HEK293 (cell line): ENCODE measurements around the gene SFXN3.

Experiments
- BCL11B ChIP-seq: fragments of 450-650 bp; formaldehyde crosslinking; IDR thresholded peaks from 2 replicates; pipeline ENCODE4 v1.5.1; 2016; ENCODE audit warnings: low read depth, missing biosample characterization, missing genetic modification characterization
- GFI1B ChIP-seq: fragments of 450-650 bp; formaldehyde crosslinking; IDR thresholded peaks from 2 replicates; pipeline ENCODE4 v1.5.1; 2016; ENCODE audit warnings: missing biosample characterization, missing genetic modification characterization
- GLIS1 ChIP-seq: fragments of 450-650 bp; formaldehyde crosslinking; IDR thresholded peaks from 2 replicates; pipeline ENCODE4 v1.5.1; 2016; ENCODE audit warnings: missing biosample characterization, missing genetic modification characterization
- KLF8 ChIP-seq: fragments of 450-650 bp; formaldehyde crosslinking; IDR thresholded peaks from 2 replicates; pipeline ENCODE4 v1.5.1; 2016; ENCODE audit warnings: missing biosample characterization, missing genetic modification characterization
- MEIS1 ChIP-seq: sonication (generic); formaldehyde crosslinking; IDR thresholded peaks from 2 replicates; pipeline ENCODE4 v1.8.1; 2022; ENCODE audit warnings: missing genetic modification reagents, mild to moderate bottlenecking, borderline replicate concordance
- PRDM10 ChIP-seq: fragments of 450-650 bp; formaldehyde crosslinking; IDR thresholded peaks from 2 replicates; pipeline ENCODE4 v1.5.1; 2016; ENCODE audit warnings: missing biosample characterization, missing genetic modification characterization
- REPIN1 ChIP-seq: fragments of 450-650 bp; formaldehyde crosslinking; IDR thresholded peaks from 2 replicates; pipeline ENCODE4 v1.5.1; 2017; ENCODE audit warnings: missing biosample characterization, missing genetic modification characterization, low read depth
- REST ChIP-seq: fragments of 450-650 bp; formaldehyde crosslinking; IDR thresholded peaks from 2 replicates; pipeline ENCODE4 v1.5.1; 2016; ENCODE audit warnings: missing biosample characterization, missing genetic modification characterization
- SALL2 ChIP-seq: fragments of 450-650 bp; formaldehyde crosslinking; IDR thresholded peaks from 2 replicates; pipeline ENCODE4 v1.5.0; 2017; ENCODE audit warnings: missing biosample characterization, mild to moderate bottlenecking, missing genetic modification characterization, borderline replicate concordance
- SP3 ChIP-seq: fragments of 450-650 bp; formaldehyde crosslinking; IDR thresholded peaks from 2 replicates; pipeline ENCODE4 v1.5.1; 2016; ENCODE audit warnings: missing biosample characterization, missing genetic modification characterization
- ZBTB1 ChIP-seq: fragments of 450-650 bp; formaldehyde crosslinking; IDR thresholded peaks from 2 replicates; pipeline ENCODE4 v1.5.1; 2016; ENCODE audit warnings: missing biosample characterization, missing genetic modification characterization
- ZBTB20 ChIP-seq: fragments of 450-650 bp; formaldehyde crosslinking; IDR thresholded peaks from 2 replicates; pipeline ENCODE4 v1.5.1; 2016; ENCODE audit warnings: missing biosample characterization, missing genetic modification characterization
- ZBTB49 ChIP-seq: fragments of 450-650 bp; formaldehyde crosslinking; IDR thresholded peaks from 2 replicates; pipeline ENCODE4 v1.5.1; 2016; ENCODE audit warnings: missing biosample characterization, missing genetic modification characterization, low read depth
- ZBTB7A ChIP-seq: fragments of 450-650 bp; formaldehyde crosslinking; IDR thresholded peaks from 2 replicates; pipeline ENCODE4 v1.5.1; 2016; ENCODE audit warnings: low read depth, missing biosample characterization, missing genetic modification characterization
- ZIC2 ChIP-seq: fragments of 450-650 bp; formaldehyde crosslinking; IDR thresholded peaks from 2 replicates; pipeline ENCODE4 v1.5.1; 2016; ENCODE audit warnings: missing biosample characterization, missing genetic modification characterization
- ZNF133 ChIP-seq: fragments of 450-650 bp; formaldehyde crosslinking; IDR thresholded peaks from 2 replicates; pipeline ENCODE4 v1.5.1; 2016; ENCODE audit warnings: missing biosample characterization, missing genetic modification characterization
- ZNF16 ChIP-seq: fragments of 450-650 bp; formaldehyde crosslinking; IDR thresholded peaks from 2 replicates; pipeline ENCODE4 v1.5.1; 2016; ENCODE audit warnings: low read depth, missing biosample characterization, missing genetic modification characterization
- ZNF175 ChIP-seq: fragments of 450-650 bp; formaldehyde crosslinking; IDR thresholded peaks from 2 replicates; pipeline ENCODE4 v1.5.1; 2016; ENCODE audit warnings: missing biosample characterization, missing genetic modification characterization
- ZNF214 ChIP-seq: fragments of 450-650 bp; formaldehyde crosslinking; IDR thresholded peaks from 2 replicates; pipeline ENCODE4 v1.5.1; 2017; ENCODE audit warnings: missing biosample characterization, mild to moderate bottlenecking, missing genetic modification characterization, borderline replicate concordance
- ZNF302 ChIP-seq: fragments of 450-650 bp; formaldehyde crosslinking; IDR thresholded peaks from 2 replicates; pipeline ENCODE4 v1.5.1; 2016; ENCODE audit warnings: missing biosample characterization, missing genetic modification characterization, low read depth
- ZNF354C ChIP-seq: fragments of 450-650 bp; formaldehyde crosslinking; IDR thresholded peaks from 2 replicates; pipeline ENCODE4 v1.5.1; 2016; ENCODE audit warnings: missing biosample characterization, missing genetic modification characterization, low read depth, borderline replicate concordance
- ZNF473 ChIP-seq: fragments of 450-650 bp; formaldehyde crosslinking; IDR thresholded peaks from 2 replicates; pipeline ENCODE4 v1.5.1; 2017; ENCODE audit warnings: missing biosample characterization, missing genetic modification characterization
- ZNF48 ChIP-seq: fragments of 450-650 bp; formaldehyde crosslinking; IDR thresholded peaks from 2 replicates; pipeline ENCODE4 v1.5.1; 2016; ENCODE audit warnings: missing biosample characterization, missing genetic modification characterization
- ZNF501 ChIP-seq: fragments of 450-650 bp; formaldehyde crosslinking; IDR thresholded peaks from 2 replicates; pipeline ENCODE4 v1.5.1; 2016; ENCODE audit warnings: missing biosample characterization, missing genetic modification characterization
- ZNF544 ChIP-seq: fragments of 450-650 bp; formaldehyde crosslinking; IDR thresholded peaks from 2 replicates; pipeline ENCODE4 v1.5.0; 2017; ENCODE audit warnings: missing biosample characterization, missing genetic modification characterization
- ZNF600 ChIP-seq: fragments of 450-650 bp; formaldehyde crosslinking; IDR thresholded peaks from 2 replicates; pipeline ENCODE4 v1.5.1; 2016; ENCODE audit warnings: missing biosample characterization, missing genetic modification characterization
- ZNF624 ChIP-seq: fragments of 450-650 bp; formaldehyde crosslinking; IDR thresholded peaks from 2 replicates; pipeline ENCODE4 v1.5.1; 2017; ENCODE audit warnings: missing biosample characterization, missing genetic modification characterization
- ZNF658 ChIP-seq: fragments of 450-650 bp; formaldehyde crosslinking; IDR thresholded peaks from 2 replicates; pipeline ENCODE4; 2016; ENCODE audit warnings: missing biosample characterization, missing genetic modification characterization
- ZNF660 ChIP-seq: fragments of 450-650 bp; IDR thresholded peaks from 2 replicates; pipeline ENCODE4 v1.5.1; 2018; ENCODE audit warnings: missing biosample characterization, mild to moderate bottlenecking, missing genetic modification characterization
- ZSCAN16 ChIP-seq: fragments of 450-650 bp; formaldehyde crosslinking; IDR thresholded peaks from 2 replicates; pipeline ENCODE4 v1.5.1; 2016; ENCODE audit warnings: missing biosample characterization, missing genetic modification characterization
- ZSCAN5A ChIP-seq: fragments of 450-650 bp; formaldehyde crosslinking; IDR thresholded peaks from 2 replicates; pipeline ENCODE4 v1.5.1; 2016; ENCODE audit warnings: missing biosample characterization, missing genetic modification characterization

The SFXN3 gene

GRCh38 chr10:100996678-100997359, 34.2 kb upstream of the SFXN3 start (continued):
- TF ChIP-seq ZNF133 (tag by site-specific recombination) (no peak), ZNF544 (tag by site-specific recombination) (no peak), GLIS1 (tag by site-specific recombination) (no peak; the same call in none of the 2 replicates), REST (tag by site-specific recombination) (no peak), ZNF501 (tag by site-specific recombination) (no peak), BCL11B (tag by site-specific recombination) (no peak), REPIN1 (no peak), ZNF600 (tag by site-specific recombination) (no peak; the same call in 1 of the 2 replicates), ZNF473 (tag by site-specific recombination) (no peak), SP3 (tag by site-specific recombination) (peak; percentile 66; the same call in 1 of the 2 replicates), ZNF175 (tag by site-specific recombination) (no peak), ZIC2 (tag by site-specific recombination) (no peak), ZNF624 (no peak), SALL2 (no peak), GFI1B (tag by site-specific recombination) (no peak), ZNF354C (tag by site-specific recombination) (no peak), ZNF302 (no peak), ZNF16 (tag by site-specific recombination) (no peak), ZNF48 (tag by site-specific recombination) (no peak), KLF8 (tag by site-specific recombination) (peak; percentile 91), ZBTB7A (tag by site-specific recombination) (peak; percentile 36; the same call in 1 of the 2 replicates), ZBTB20 (tag by site-specific recombination) (no peak; the same call in 1 of the 2 replicates), ZSCAN16 (tag by site-specific recombination) (no peak), ZBTB49 (tag by site-specific recombination) (no peak), MEIS1 (CRISPR knock-in tag) (no peak), ZNF214 (tag by site-specific recombination) (no peak), ZSCAN5A (tag by site-specific recombination) (no peak), PRDM10 (peak; percentile 78), ZNF660 (tag by site-specific recombination) (no peak), ZBTB1 (no peak), ZNF658 (tag by site-specific recombination) (no peak)
